Stimulated activated CD4-positive, alpha-beta T cell treated with anti-CD3 and anti-CD28 coated beads, Interleukin-1b, Interleukin-23, amount 100 ng/mL, for 4 hours (primary cell): Measurements from ENCODE around the gene ITPKB.
"Not testable (repeated sequence)": the region's sequence is repeated elsewhere in the genome, so short reads cannot be mapped to it uniquely, and the experiment has no call there.

Experiments used
- DNase-seq, 2 donors: peaks; one replicate each; pipeline ENCODE4 v3.0.0-alpha.2; 2020; ENCODE audit warnings: low read depth in 2 of 2

The ITPKB gene

GRCh38 chr1:226754793-226755533 is 15.9 kb upstream of the ITPKB start:
- DNase-seq: no peak

DNA sequence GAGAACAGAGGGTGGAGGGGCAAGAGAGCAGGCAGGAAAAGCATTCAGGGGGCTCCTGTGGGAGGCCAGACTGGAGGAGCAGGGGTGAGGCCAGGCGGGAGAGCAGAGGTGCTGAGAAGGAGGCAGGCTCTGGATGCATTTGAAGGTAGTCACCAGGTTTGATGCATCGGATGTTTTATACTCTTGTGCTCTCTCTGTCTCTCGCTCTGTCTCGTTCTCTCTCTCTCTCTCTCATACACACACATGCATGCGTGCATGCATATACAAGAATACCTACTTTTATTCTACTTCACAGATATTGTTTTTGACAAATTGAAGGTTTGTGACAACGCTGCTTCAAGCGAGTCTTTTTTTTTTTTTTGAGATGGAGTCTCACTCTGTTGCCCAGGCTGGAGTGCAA is 15.0 kb upstream of the ITPKB start:
- DNase-seq: no peak

- no peak for DNase-seq
These were observed 12.6 kb upstream of the ITPKB start for GRCh38 chr1:226751703-226752102.

- no peak for DNase-seq
These were observed 12.1 kb upstream of the ITPKB start for GRCh38 chr1:226751214-226751613.

DNA sequence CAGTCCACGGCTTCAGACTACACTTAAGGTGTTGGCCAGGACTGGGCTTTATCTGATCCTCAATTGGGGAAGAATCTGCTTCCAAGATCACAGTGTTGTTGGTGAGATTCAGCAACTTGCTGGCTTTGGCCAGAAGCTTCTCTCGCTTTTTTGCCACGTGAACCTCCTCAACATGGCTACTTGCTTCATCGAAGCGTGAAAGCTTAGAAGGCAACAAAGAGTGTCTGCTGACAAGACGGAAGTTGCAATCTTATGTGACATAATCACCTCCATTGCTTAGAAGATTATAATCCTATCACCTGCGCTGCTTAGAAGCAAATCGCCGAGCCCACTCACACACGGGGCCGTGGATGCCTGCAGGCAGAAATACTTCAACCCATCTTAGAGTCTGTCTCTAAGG is 10.4 kb upstream of the ITPKB start:
- no peak for DNase-seq

GRCh38 chr1:226748306-226748705 is 9.2 kb upstream of the ITPKB start:
- no peak for DNase-seq

DNA sequence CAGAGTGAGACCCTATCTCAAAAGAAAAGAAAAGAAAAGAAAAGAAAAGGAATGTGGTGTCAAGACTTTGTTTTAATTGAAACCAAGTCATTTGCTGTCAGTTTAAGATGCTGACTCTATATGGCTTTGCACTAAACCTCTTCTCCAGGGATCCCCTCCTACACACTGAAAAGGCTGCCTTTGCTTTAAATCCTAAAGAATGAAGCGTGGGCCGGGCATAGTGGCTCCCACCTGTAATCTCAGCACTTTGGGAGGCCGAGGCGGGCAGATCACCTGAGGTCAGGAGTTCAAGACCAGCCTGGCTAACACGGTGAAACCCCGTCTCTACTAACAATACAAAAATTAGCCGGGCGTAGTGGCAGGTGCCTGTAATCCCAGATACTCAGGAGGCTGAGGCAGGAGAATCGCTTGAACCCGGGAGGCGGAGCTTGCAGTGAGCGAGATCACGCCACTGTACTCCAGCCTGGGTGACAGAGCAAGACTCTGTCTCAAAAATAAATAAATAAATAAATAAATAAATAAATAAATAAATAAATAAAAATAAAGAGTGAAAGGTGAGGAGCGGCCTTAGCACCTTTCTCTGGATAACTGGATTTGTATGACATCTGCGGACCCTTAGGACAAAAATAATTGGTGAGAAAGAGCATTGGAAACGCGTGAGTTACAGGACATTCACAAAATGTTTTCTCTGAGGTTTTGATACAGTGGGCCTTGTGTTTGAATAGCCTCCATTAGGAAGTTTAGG is 8.6 kb upstream of the ITPKB start:
- not testable (repeated sequence) for DNase-seq

DNA sequence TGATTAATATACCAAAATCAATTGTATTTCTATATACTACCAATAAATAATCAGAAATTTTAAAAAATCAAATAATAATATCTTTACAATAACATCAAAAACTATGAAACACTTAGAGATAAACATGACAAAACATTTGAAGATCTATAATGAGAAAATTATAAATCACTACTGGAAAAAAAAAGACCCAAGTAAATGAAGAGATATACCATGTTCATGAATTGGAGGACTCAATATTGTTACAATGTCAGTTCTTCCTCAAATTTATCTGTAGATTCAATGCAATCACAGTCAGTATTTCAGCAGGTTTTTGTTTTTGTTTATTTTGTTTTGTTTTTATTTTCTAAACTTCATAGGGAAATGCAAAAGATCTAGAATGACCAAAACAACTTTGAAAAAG is 4.2 kb upstream of the ITPKB start:
- DNase-seq: no peak

DNA sequence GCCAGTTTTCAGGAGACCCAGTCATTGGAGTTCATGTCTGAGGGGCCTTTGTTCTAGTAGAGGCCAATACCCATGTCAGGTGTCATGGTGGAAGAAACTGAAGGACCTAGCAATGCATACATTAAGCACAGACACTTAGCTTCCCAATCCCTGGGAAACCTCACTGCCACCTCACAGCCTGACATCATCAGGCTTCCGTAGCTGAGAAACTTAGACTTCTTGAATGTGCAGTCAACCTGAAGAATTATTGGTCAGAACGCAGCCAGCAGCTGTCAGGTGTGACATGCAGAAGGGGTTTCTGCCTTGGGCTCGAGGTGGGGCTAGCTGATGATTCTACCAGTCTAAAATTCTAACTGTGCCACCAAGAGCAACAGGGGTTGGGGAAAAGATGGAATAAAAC is 1.9 kb upstream of the ITPKB start:
- no peak for DNase-seq

DNA sequence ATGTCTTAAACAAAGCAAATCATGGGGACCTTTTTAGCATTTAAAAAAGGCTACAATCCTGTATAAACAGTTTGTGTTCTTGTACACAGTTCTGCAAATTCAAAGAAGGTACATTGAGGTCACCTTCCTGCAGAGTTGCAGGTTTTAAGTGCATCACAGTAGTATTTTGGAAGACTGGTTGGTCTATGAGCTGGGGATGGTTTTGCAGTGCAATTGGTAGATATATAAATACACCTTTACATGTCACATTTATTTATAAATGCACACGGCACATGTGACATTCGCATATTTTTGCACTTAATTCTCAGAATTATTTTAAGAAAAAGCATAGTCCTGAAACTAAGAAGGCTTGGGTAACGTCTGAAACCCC is 599 bp upstream of the ITPKB start:
- DNase-seq: no peak

DNA sequence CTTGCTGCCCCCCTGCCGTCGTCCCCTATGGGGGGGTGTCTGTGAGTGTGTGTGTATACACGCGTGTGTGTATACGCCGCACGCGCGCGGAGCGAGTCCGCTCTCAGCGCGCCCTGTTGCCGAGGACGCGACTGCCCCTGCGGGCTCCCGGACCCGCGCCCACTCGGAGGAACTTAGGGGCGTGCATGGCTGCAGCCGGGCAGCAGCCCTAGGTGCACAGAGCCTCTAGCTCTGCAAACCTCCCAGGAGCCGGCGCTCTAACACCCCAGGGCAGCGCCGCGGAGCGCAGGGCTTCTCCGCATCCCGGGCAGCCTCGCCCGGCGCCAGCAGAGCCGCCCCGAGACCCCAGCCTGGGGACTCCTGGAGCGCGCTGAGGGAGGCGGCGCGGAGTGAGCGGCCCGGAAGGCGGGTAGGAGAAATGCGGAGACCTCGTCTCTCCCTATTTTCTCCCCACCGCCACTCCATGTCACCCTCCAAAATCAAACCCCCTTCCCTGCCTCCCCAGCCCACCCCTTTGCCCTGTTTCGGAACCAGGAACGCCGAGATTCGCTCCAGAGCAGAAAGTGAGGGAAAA is 574 bp downstream of the ITPKB start:
- peak in 1 of 2 donors; percentile 39 for DNase-seq

DNA sequence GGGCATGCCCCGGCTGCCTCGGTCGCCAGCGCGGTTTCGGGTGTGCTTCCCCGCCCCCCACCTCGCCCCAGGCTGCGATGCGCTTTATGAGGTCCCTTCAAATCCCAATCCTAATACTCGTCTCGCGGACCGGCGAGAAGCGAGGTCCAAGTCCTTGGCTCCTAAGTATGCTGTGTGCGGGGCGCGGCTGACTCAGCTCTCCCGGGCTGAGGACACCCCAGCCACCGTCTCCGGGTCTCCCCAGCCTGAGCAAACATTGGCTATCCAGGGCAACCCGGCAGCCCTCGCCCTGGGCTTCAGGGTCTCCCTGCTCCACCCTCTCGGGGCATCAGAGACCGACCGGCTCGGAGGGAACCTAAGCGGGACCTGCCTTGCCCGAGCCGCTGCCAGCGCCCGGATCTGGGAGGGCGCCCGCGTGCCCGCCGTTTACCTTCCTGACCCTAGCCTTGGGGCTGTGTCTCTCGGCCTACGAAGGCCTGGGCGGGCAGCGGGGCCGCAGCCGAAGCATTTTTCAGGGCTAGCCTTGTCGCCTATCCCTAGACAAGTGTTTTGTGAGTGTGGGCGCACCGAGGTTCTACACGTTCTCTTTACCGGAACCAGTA is 1.2 kb downstream of the ITPKB start:
- DNase-seq: peak in 1 of 2 donors; percentile 36

DNA sequence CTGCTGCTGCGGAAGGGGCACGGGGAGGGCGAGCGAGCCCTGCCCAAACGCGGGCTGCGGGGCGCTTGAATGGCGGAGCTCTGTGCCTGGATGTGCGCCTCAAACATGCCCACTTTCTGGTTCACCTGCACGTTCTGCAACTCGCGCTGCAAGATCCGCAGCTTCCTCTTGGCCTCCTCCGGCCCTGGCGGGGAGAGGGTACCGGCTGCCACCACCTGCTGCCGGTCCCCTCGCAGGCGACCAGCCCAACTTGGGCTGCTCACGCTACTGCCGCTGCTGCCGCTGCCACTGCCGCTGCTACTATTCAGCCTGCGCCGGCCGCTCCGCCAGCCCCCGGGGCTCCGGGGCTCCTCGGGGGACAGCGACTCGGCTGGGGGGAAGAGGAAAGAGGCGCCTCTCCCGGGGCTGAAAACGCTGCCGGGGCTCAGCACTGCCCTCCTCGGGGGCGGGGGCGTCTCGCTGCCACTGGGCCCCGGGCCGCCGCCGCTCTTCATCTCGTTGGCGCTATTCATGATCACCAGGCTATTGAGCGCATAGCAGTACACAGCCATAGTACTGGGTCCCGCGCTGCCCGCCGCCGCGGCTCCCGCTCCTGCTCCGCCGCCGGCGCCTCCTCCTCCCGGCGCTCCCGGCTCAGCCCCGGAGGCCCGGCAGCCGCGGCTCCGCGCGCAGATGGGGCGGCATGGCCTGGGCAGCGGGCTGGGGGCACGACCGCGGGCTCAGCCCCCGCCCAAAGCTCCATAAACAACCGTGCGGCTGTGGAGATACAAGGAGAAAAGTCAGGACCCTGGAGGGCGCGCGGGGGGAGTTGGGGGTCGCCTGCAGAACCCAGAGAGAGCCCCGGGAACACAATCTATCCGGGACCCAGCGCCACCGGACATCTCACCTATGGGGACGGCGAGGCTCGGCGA is 1.9 kb downstream of the ITPKB start:
- peak in 1 of 2 donors; percentile 43 for DNase-seq

GRCh38 chr1:226736001-226736907 is 2.8 kb downstream of the ITPKB start:
- no peak for DNase-seq

DNA sequence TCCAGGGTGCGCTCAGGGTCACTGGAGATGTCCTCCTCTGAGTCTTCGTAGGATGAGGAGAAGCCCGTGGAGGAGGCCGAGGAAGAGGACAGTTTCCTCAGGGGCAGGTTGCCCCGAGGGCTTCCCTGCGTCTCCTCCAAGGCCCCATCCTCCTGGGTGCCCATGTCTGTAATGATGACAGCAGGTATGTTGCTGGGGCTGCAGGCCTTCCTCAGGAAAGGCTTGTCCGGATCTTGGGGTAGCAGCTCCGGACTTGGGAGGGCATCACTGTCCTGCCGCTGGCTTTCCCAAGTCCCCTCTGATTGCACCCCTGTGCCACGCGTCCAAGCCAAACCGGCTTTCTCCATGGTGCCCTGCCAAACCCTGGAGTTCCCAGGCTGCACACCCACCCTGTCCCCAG is 3.5 kb downstream of the ITPKB start:
- no peak for DNase-seq

DNA sequence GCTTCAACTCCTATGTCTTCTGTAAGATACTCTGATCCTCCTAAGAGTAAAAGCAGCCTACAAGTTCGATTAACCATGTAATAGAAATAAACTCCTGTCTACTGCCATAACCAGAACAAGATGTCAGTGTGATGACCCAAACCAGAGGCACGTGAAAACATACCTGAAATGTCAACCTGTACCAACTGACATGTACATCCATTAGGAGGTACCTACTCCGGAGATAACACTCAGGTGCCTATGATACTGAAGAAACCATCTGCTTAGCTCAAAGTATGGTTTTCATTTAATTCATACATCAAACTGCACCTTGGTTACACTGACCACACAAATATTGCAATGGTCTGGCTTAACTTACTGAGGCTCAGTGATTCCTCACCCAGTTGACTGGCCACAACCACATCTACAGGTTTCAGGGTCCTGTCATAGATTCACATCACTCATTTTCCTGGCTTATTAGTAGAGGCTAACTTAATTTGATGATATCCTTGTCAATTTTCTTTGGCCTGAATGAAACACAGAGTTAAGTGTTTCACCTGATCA is 4.4 kb downstream of the ITPKB start:
- DNase-seq: no peak

DNA sequence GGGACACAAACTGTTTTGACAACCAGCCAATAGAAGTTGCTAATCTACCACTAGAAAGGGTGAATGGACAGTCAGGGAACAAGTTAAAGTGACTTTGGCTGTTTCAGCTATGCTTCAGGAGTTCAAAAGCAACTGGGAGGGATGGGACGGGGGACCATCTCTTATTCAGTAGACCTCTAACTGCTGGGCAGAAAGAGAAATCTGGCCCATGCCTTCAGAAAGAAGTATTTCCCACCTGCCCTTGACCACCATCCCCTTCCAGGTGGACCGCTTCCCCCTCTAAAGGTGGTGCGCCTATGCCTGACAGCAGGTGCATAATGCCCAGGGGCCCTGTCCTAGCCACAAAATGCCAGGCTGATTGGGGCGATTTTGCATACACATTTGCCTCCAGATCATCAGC is 5.2 kb downstream of the ITPKB start:
- no peak for DNase-seq

DNA sequence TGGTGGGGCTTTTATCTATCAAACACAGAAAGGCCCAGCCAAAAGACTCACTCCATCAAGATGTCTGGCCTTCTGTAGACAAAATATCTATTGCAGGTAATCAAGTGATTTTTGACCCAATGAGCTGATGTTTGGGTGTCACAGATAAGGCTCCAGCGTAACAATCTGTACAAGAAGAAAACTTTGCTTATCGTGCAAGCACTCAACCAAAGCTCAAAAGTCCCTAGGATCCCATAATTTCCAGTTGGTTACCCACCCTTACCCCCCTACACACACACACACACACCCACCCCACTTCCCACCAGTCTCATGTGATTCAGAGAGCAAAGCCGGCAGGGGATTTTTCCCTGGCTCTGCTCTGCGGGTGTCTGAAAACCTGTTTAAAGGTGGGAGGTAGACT is 5.8 kb downstream of the ITPKB start:
- DNase-seq: no peak

DNA sequence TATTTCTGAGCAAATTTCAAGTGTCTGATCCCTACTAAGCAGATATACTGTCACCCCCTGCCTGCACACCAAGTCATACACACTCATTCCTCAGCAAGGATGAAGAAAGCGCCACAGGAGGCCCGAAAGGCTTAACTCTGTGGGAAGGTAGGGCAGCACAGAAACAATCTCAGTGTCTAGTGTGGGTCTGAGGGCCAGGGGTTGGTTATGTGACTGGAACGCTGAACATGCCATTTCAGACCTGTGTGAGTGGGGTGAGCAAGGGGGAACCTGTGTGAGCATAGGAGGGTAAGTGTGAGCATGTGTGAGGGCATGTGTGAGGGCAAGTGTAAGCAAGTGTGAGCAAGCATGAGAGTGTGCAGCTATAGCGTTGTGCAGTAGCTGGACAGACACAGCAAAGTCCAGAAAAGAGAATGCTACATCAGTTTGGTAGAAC is 6.2 kb downstream of the ITPKB start:
- no peak for DNase-seq

GRCh38 chr1:226731257-226731893 is 7.7 kb downstream of the ITPKB start:
- DNase-seq: no peak
